Frontal cortex (tissue), 1 donor: Measurements from ENCODE around the gene JDP2. TPM values are rescaled to one million over a fixed set of nuclear protein-coding genes. Genes with fewer than 3 reads are reported as not detected.

Experiments used
- total RNA-seq: library from RNA; depleted of rRNA; stranded (reverse); fragments of >200 nt; gene quantifications from one replicate; pipeline ENCODE4 v1.2.3, GENCODE V29; 2014

The JDP2 gene
- total RNA-seq, 1 donor from 2014 or later = 5.3 TPM

Other genes starting within 250 kb of the JDP2 start
- 15.1 TPM for gene FOS, start 149.2 kb upstream of the JDP2 start, total RNA-seq
- gene BATF, start 94.4 kb downstream of the JDP2 start, total RNA-seq = 0.82 TPM
- gene FLVCR2, start 150.6 kb downstream of the JDP2 start, total RNA-seq = 2.9 TPM
- 7.7 TPM for gene ERG28, start 232.9 kb downstream of the JDP2 start, total RNA-seq
- gene TTLL5, start 233.2 kb downstream of the JDP2 start, total RNA-seq = 35.1 TPM